Lung (tissue), 12 donors: ENCODE results near the gene CCNYL1. TPM values are rescaled to one million over a fixed set of nuclear protein-coding genes. Genes with fewer than 3 reads are reported as not detected.
"Not testable (repeated sequence)": the region's sequence is repeated elsewhere in the genome, so short reads cannot be mapped to it uniquely, and the experiment has no call there.

ENCODE experiments used
- ATAC-seq: fragments of 200-7000 bp; cut with Tn5 transposase; one replicate; pipeline ENCODE4 v1.9.1; 2020; ENCODE audit warnings: moderate number of reproducible peaks; ENCODE audit not compliant: insufficient read depth, low FRiP score
- DNase-seq, 3 donors: peaks; one replicate each; pipeline ENCODE4 v3.0.0-alpha.2; 2013 to 2017
- H3K27ac ChIP-seq, 2 donors: one replicate each; pipeline ENCODE4 v1.5.1; 2013; ENCODE audit warnings: mild to moderate bottlenecking in 2 of 2, moderate library complexity in 2 of 2, control low read depth in 1 of 2, inconsistent platforms in 1 of 2, low read depth in 1 of 2, low read length in 1 of 2
- H3K27me3 ChIP-seq, 3 donors: one replicate each; pipeline ENCODE4 v1.5.1; 2013; ENCODE audit warnings: low read length in 2 of 3; ENCODE audit not compliant: control insufficient read depth in 3 of 3, insufficient read depth in 3 of 3
- H3K36me3 ChIP-seq, 4 donors: one replicate each; pipeline ENCODE4 v1.5.1; 2013; ENCODE audit warnings: low read length in 4 of 4, mild to moderate bottlenecking in 1 of 4, moderate library complexity in 1 of 4; ENCODE audit not compliant: control insufficient read depth in 4 of 4, insufficient read depth in 4 of 4
- H3K4me1 ChIP-seq, 5 donors: one replicate each; pipeline ENCODE4 v1.5.1; 2013; ENCODE audit warnings: low read length in 5 of 5, mild to moderate bottlenecking in 2 of 5, moderate library complexity in 1 of 5; ENCODE audit not compliant: control insufficient read depth in 5 of 5, insufficient read depth in 5 of 5
- H3K4me3 ChIP-seq: one replicate; pipeline ENCODE4 v1.5.1; 2013; ENCODE audit warnings: mild to moderate bottlenecking, control low read depth, moderate library complexity
- H3K9ac ChIP-seq, 2 donors: one replicate each; pipeline ENCODE4 v1.5.1; 2013; ENCODE audit warnings: low read length in 2 of 2, control low read depth in 1 of 2; ENCODE audit not compliant: insufficient read depth in 1 of 2
- H3K9me3 ChIP-seq, 4 donors: one replicate each; pipeline ENCODE4 v1.5.1; 2013; ENCODE audit warnings: low read length in 3 of 4, mild to moderate bottlenecking in 1 of 4, moderate library complexity in 1 of 4; ENCODE audit not compliant: control insufficient read depth in 4 of 4, insufficient read depth in 3 of 4
- WGBS, 2 donors: extraction: QIAGEN DNeasy Blood & Tissue Kit; methylation state at CpG; one replicate each; pipeline ENCODE4 v1.1.7; 2013; 5-methylcytosine and 5-hydroxymethylcytosine counted together
- polyA plus RNA-seq, 2 donors: library from polyadenylated mRNA; stranded (reverse); fragments of 200-250 nt; gene quantifications; one replicate each; pipeline ENCODE4 v1.2.1, GENCODE V29; 2013
- total RNA-seq, 2 donors: library from RNA; depleted of rRNA in 1 of 2; stranded (reverse); fragments of >200 nt in 1 of 2; gene quantifications; one replicate each; pipeline ENCODE4 v1.2.1, GENCODE V29; 2014 to 2021
- TF ChIP-seq, protein P1 (sequence below): IDR thresholded peaks from 2 replicates; pipeline ENCODE4 v1.5.1; 2012; ENCODE audit warnings: mild to moderate bottlenecking; ENCODE audit errors: control extremely low read depth, extremely low read depth
- donor health status: control.
- donor health status: control.
- donor health status: Bipolar disorder and iron deficiency.
- donor health status: healthy.
- donor health status: DM: yes; HTN: yes; CAD: no.

CCNYL1 gene
- total and polyA plus RNA-seq, 4 donors: 11.1 to 25.1 (median 12.7) TPM

DNA sequence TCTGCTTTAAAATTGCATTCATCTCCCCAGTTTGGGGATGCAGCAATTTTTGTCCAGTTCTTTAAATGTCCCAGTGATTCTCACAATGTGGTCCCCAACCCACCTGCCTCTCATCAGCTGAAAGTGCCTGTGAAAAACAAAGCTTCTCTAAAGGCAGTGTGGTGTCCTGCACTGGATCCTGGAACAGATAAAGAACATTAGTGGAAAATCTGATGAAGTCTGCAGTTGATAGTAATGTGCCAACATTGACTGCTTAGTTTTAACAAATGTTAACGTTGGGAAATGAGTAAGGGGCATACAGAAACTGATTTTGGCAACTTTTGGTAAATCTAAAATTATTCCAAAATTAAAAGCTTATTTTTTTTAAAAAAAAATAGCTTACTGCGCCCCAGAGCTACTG is 49.0 kb downstream of the CCNYL1 start:
- H3K9me3 ChIP-seq: no peaks in the 10 kb centered on the region
- H3K4me3 ChIP-seq: no peak overlapping the region
- TF ChIP-seq, protein P1, sequence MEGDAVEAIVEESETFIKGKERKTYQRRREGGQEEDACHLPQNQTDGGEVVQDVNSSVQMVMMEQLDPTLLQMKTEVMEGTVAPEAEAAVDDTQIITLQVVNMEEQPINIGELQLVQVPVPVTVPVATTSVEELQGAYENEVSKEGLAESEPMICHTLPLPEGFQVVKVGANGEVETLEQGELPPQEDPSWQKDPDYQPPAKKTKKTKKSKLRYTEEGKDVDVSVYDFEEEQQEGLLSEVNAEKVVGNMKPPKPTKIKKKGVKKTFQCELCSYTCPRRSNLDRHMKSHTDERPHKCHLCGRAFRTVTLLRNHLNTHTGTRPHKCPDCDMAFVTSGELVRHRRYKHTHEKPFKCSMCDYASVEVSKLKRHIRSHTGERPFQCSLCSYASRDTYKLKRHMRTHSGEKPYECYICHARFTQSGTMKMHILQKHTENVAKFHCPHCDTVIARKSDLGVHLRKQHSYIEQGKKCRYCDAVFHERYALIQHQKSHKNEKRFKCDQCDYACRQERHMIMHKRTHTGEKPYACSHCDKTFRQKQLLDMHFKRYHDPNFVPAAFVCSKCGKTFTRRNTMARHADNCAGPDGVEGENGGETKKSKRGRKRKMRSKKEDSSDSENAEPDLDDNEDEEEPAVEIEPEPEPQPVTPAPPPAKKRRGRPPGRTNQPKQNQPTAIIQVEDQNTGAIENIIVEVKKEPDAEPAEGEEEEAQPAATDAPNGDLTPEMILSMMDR: no peak
- DNase-seq (no peak), ATAC-seq (no peak)
- peaks cover 0 to 5% (median 0%) of the 10 kb centered on the region in 5 donors for H3K4me1 ChIP-seq
- H3K27me3 ChIP-seq: peaks cover 0 to 10% (median 7%) of the 10 kb centered on the region in 3 donors
- WGBS, 2 donors: 87 to 94% methylated on average over 2 of the region's 2 CpGs
- peaks cover 0 to 11% (median 0%) of the 10 kb centered on the region in 4 donors for H3K36me3 ChIP-seq
- H3K27ac ChIP-seq: no peak overlapping the region
- H3K9ac ChIP-seq: no peak overlapping the region

DNA sequence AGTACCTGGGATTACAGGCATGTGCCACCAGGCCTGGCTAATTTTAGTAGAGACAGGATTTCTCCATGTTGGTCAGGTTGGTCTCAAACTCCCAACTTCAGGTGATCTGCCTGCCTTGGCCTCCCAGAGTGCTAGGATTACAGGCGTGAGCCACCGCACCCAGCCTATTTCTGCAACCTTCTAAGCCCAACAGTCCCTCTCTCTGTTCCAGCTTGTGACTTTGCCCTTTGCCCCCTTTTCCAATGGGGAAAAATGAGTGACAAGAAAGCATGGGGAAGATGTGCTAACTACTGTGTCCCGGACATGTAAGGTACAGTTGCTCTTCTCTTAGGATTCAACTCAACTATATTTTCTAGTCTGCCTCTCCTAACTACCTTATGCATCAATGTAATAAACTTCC is 50.0 kb downstream of the CCNYL1 start:
- DNase-seq, H3K27ac ChIP-seq, H3K9ac ChIP-seq, H3K9me3 ChIP-seq, H3K4me1 ChIP-seq, ATAC-seq, H3K4me3 ChIP-seq: not testable (repeated sequence)
- peaks cover 0 to 18% (median 11%) of the 10 kb centered on the region in 3 donors for H3K27me3 ChIP-seq
- peaks cover 0 to 11% (median 0%) of the 10 kb centered on the region in 4 donors for H3K36me3 ChIP-seq
- WGBS, 2 donors: 94 to 97% methylated on average over 3 of the region's 3 CpGs

DNA sequence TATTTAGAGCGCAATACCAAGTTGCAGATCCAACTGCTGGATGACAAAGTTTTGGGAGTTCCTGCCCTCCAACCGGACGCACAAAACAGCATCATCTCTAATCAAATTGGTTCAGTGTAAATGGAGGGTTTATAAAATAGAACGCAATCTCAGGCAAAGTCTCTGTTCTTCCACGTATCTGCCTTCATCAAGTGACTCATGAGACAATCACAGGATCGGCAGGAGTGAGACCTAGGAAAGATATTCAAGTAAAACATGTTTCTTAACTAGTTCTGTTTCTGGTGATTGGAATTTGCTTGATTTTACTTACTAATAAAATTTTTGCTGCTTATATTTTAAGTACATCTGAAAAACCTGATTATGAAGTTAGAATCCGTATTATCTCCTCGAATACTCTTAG is 50.7 kb downstream of the CCNYL1 start:
- TF ChIP-seq, protein P1: no peak
- WGBS, 2 donors: 91 to 95% methylated on average over 8 of the region's 8 CpGs
- H3K9me3 ChIP-seq: no peaks in the 10 kb centered on the region
- peaks cover 0 to 7% (median 6%) of the 10 kb centered on the region in 5 donors for H3K4me1 ChIP-seq
- H3K27me3 ChIP-seq: peaks cover 0 to 20% (median 13%) of the 10 kb centered on the region in 3 donors
- peaks cover 0 to 15% (median 0%) of the 10 kb centered on the region in 4 donors for H3K36me3 ChIP-seq
- ATAC-seq (no peak), DNase-seq (no peak)
- no peak overlapping the region for H3K4me3 ChIP-seq
- H3K9ac ChIP-seq: no peak overlapping the region
- H3K27ac ChIP-seq: no peak overlapping the region

DNA sequence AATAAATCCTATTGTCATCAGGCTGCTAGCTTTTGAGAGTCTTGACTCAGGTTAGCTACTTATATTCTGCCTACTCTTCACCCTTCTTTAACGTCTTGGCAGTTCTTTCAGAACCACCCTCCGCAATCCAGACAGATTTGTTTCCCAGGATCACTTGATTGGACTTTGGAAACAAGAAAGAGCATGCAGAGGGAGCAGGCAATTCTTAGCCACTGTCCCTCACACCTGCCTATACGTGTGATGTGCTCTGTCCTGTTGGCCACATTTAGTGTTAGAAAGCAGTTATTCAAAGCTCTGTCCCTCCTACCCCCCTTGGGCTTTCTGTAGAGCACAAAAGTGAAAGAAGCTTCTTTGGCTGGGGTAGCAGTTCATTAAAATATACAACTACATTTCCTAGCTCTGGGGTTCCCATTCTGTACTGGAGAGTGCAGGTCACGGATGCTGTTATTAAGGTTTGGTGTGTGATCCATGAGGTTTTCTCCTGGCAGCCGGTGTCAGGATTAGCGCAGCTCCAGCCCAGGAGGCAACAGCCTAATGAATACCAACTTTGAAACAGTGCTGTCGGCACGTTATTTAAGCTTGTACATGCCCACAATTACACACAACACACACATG is 52.0 kb downstream of the CCNYL1 start:
- TF ChIP-seq, protein P1: no peak
- WGBS, 2 donors: 84 to 92% methylated on average over 8 of the region's 8 CpGs
- Histone ChIP-seq H3K4me3 (no peak overlapping the region), H3K4me1 (peaks cover 0 to 19% (median 13%) of the 10 kb centered on the region in 5 donors), H3K9me3 (no peaks in the 10 kb centered on the region), H3K27me3 (peaks cover 0 to 28% (median 20%) of the 10 kb centered on the region in 3 donors), H3K36me3 (peaks cover 0 to 20% (median 0%) of the 10 kb centered on the region in 4 donors), H3K9ac (no peak overlapping the region), H3K27ac (no peak overlapping the region)
- ATAC-seq (no peak), DNase-seq (no peak)
